Endothelial cell of umbilical vein (primary cell): Measurements from ENCODE around the gene CLIP2. TPM values are rescaled to one million over a fixed set of nuclear protein-coding genes. Genes with fewer than 3 reads are reported as not detected.
"Not testable (repeated sequence)": the region's sequence is repeated elsewhere in the genome, so short reads cannot be mapped to it uniquely, and the experiment has no call there.

Source experiments
- BruUV-seq: library from RNA; stranded (reverse); fragments of 400-500 nt; replicated peaks from 2 replicates; lab custom pipeline; 2021; lab: Mats Ljungman, UMichigan
- CTCF ChIA-PET: fragments of 300-600, 350-600 bp; sonication (Branson Sonifier 250); formaldehyde crosslinking; loops from one replicate; lab custom pipeline; 2021; ENCODE audit warnings: antibody characterized with exemption, inconsistent platforms; lab: Charles Lee
- POLR2A ChIA-PET: fragments of 300-600, 350-600 bp; sonication (Branson Sonifier 250); formaldehyde crosslinking; loops from one replicate; lab custom pipeline; 2021; ENCODE audit warnings: antibody characterized with exemption, inconsistent platforms; lab: Charles Lee
- DNase-seq: peaks from one replicate; pipeline ENCODE4 v3.0.0-alpha.2; 2011; ENCODE audit warnings: low read depth, low spot score
- FAIRE-seq: peaks from 2 replicates; lab custom pipeline; 2011; peaks lifted over from hg19 to GRCh38; lab: Jason Lieb, UNC
- H2AFZ ChIP-seq: 2 replicates; pipeline ENCODE4 v1.6.0; 2012; ENCODE audit warnings: low read depth, low read length, control low read depth, inconsistent platforms
- H3K27ac ChIP-seq: 2 replicates; pipeline ENCODE4 v1.5.1; 2011; ENCODE audit warnings: low read depth, mild to moderate bottlenecking, control low read depth, low read length, moderate library complexity; ENCODE audit not compliant: insufficient read depth
- H3K27me3 ChIP-seq, 2 experiments: 2 replicates each; pipeline versions ENCODE4 v1.6.0 to v1.6.1; 2011; ENCODE audit warnings: low read length in 2 of 2, mixed read lengths in 1 of 2; ENCODE audit not compliant: control insufficient read depth in 2 of 2, insufficient read depth in 2 of 2
- H3K36me3 ChIP-seq, 2 experiments: 2 replicates in 1 of 2; 3 replicates in 1 of 2; pipeline ENCODE4 v1.5.1; 2011; ENCODE audit warnings: low read length in 2 of 2, mild to moderate bottlenecking in 1 of 2, moderate library complexity in 1 of 2; ENCODE audit not compliant: control insufficient read depth in 2 of 2, insufficient read depth in 2 of 2; ENCODE audit errors: extremely low read depth in 1 of 2
- H3K4me1 ChIP-seq: 3 replicates; pipeline ENCODE4 v1.5.1; 2011; ENCODE audit warnings: mild to moderate bottlenecking, low read length; ENCODE audit not compliant: control insufficient read depth, insufficient read depth; ENCODE audit errors: extremely low read depth
- H3K4me2 ChIP-seq: 2 replicates; pipeline ENCODE4 v1.6.1; 2011; ENCODE audit warnings: low read length, control low read depth, mixed read lengths; ENCODE audit not compliant: insufficient read depth
- H3K4me3 ChIP-seq, 3 experiments: fragments of 200-600 bp in 1 of 3; sonication (generic), shearing (Covaris generic) in 1 of 3; replicated peaks in 1 of 3; 2 replicates each; pipeline ENCODE4 v1.5.1; 2011 to 2016; ENCODE audit warnings: control low read depth in 3 of 3, low read length in 3 of 3, mild to moderate bottlenecking in 2 of 3, inconsistent platforms in 1 of 3, low read depth in 1 of 3, moderate library complexity in 1 of 3; ENCODE audit not compliant: insufficient read depth in 1 of 3
- H3K79me2 ChIP-seq: 2 replicates; pipeline ENCODE4 v1.6.0; 2012; ENCODE audit warnings: low read length, inconsistent platforms; ENCODE audit not compliant: control insufficient read depth, insufficient read depth
- H3K9ac ChIP-seq: replicated peaks from 2 replicates; pipeline ENCODE3; 2011; ENCODE audit warnings: low read length, control low read depth; ENCODE audit not compliant: insufficient read depth; ENCODE audit errors: extremely low read depth
- H3K9me1 ChIP-seq: replicated peaks from 3 replicates; pipeline ENCODE4 v1.6.0; 2011; ENCODE audit warnings: mild to moderate bottlenecking, low read length; ENCODE audit not compliant: control insufficient read depth, insufficient read depth; ENCODE audit errors: extremely low read depth
- H3K9me3 ChIP-seq: replicated peaks from 2 replicates; pipeline ENCODE4 v1.5.1; 2012; ENCODE audit warnings: low read length, inconsistent platforms; ENCODE audit not compliant: control insufficient read depth, insufficient read depth
- H4K20me1 ChIP-seq: replicated peaks from 2 replicates; pipeline ENCODE3; 2011; ENCODE audit warnings: mild to moderate bottlenecking, low read length; ENCODE audit not compliant: control insufficient read depth, insufficient read depth; ENCODE audit errors: extremely low read depth
- EZH2 ChIP-seq: IDR thresholded peaks from 2 replicates; pipeline ENCODE4 v1.6.1; 2012; ENCODE audit warnings: borderline replicate concordance, low read depth, mild to moderate bottlenecking, moderate library complexity, low read length, inconsistent platforms; ENCODE audit not compliant: severe bottlenecking
- FOS ChIP-seq: IDR thresholded peaks from 2 replicates; pipeline ENCODE4 v1.6.1; 2011; ENCODE audit warnings: mild to moderate bottlenecking, low read length, moderate library complexity, borderline replicate concordance; ENCODE audit not compliant: insufficient read depth
- GATA2 ChIP-seq: IDR thresholded peaks from 2 replicates; pipeline ENCODE4 v1.7.0; 2011; ENCODE audit warnings: low read depth, mild to moderate bottlenecking, moderate library complexity, mixed read lengths, low read length; ENCODE audit not compliant: insufficient read length, insufficient read depth
- JUN ChIP-seq: IDR thresholded peaks from 2 replicates; pipeline ENCODE4 v1.6.1; 2011; ENCODE audit warnings: borderline replicate concordance, low read depth; ENCODE audit not compliant: insufficient read length, insufficient read depth
- MYC ChIP-seq: IDR thresholded peaks from one replicate; pipeline ENCODE4 v1.6.1; 2011; ENCODE audit warnings: mild to moderate bottlenecking, low read depth, low read length
- POLR2A ChIP-seq: IDR thresholded peaks from 2 replicates; pipeline ENCODE4 v1.6.1; 2012; ENCODE audit warnings: low read depth, mild to moderate bottlenecking, control low read depth, low read length
- POLR2AphosphoS5 ChIP-seq: IDR thresholded peaks from 2 replicates; pipeline ENCODE4 v1.6.1; 2012; ENCODE audit warnings: low read depth, mild to moderate bottlenecking, control low read depth, low read length, moderate library complexity; ENCODE audit not compliant: insufficient read depth
- dilution Hi-C: fragments of 300-500 bp; cut with MboI; formaldehyde crosslinking; loops from one replicate; pipeline ENCODE4 v1.15.0; 2019; ENCODE audit warnings: low sequenced_read_pairs; ENCODE audit not compliant: extremely low pct_ligation_motif_present
- intact Hi-C: fragments of 100-400 bp; cut with micrococcal nuclease; formaldehyde crosslinking; loops from one replicate; pipeline ENCODE4 v1.10.0; 2022
- polyA plus RNA-seq, 4 experiments: library from polyadenylated mRNA; depleted of rRNA in 3 of 4; stranded (reverse) in 3 of 4; unstranded in 1 of 4; fragments of >200 nt; gene quantifications; 2 replicates each; pipeline versions ENCODE4 v1.2.1 to v1.2.3, GENCODE V29; 2011 to 2012; ENCODE audit warnings: missing spikeins in 1 of 4
- total RNA-seq: library from RNA; stranded (reverse); gene quantifications from 2 replicates; pipeline ENCODE4 v1.2.3, GENCODE V29; 2021
- TF ChIP-seq, protein P1 (sequence below): IDR thresholded peaks from 2 replicates; pipeline ENCODE4 v1.6.1; 2011; ENCODE audit not compliant: insufficient read depth, insufficient read length
- TF ChIP-seq, protein P2 (sequence below), 2 donors: IDR thresholded peaks; 1 replicate in 1 of 2; 2 replicates in 1 of 2; pipeline ENCODE4 v1.5.1; 2011; ENCODE audit warnings: low read length in 2 of 2, mild to moderate bottlenecking in 2 of 2, moderate library complexity in 2 of 2, control low read depth in 1 of 2, inconsistent platforms in 1 of 2, low read depth in 1 of 2; ENCODE audit not compliant: insufficient read depth in 1 of 2; ENCODE audit errors: extremely low read depth in 1 of 2

The CLIP2 gene
- total and polyA plus RNA-seq, 2 donors (not counting 3 experiments of a cell fraction or from before 2014, with no cell fraction given) = 8.3 to 37.1 TPM

DNA sequence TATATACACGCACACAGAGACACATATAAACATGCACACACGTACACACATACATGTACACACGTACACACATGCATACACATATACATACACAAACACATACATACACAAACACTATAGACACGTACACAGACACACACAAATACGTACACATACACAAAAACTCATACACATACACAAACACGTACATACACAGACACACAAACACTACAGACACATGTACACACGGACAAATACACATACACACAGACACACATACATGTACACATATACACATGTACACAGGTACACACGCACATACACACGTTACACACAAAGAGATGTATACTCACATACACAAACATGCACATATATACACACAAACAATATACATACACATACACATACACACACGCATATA, 129.3 kb downstream of the CLIP2 start:
- intact Hi-C loops = loop anchor here (5.0 kb wide), 1 partner anchor 239 kb away; the partner anchor contains the start of gene GTF2I
- Histone ChIP-seq H3K9me3 (no peaks in the 10 kb centered on the region), H3K4me3 (no peak overlapping the region), H3K27ac (no peak overlapping the region), H3K4me1 (no peaks in the 10 kb centered on the region), H3K9me1 (no peaks in the 10 kb centered on the region), H3K27me3 (no peaks in the 10 kb centered on the region), H3K79me2 (no peaks in the 10 kb centered on the region), H3K36me3 (no peaks in the 10 kb centered on the region), H3K4me2 (no peak overlapping the region), H4K20me1 (no peaks in the 10 kb centered on the region), H3K9ac (no peak overlapping the region), H2AFZ (no peak overlapping the region)
- BruUV-seq = no TSS peak
- ChIA-PET POLR2A (no interaction called here), CTCF (interaction anchor here (0.6 to 6.6 kb wide), 8 partner anchors 11 to 627 kb away, joined by 3 to 64 read pairs (median 5); no protein-coding TSS in a partner anchor)
- dilution Hi-C loops = no loop called here
- no peak for DNase-seq
- TF ChIP-seq, protein P1, sequence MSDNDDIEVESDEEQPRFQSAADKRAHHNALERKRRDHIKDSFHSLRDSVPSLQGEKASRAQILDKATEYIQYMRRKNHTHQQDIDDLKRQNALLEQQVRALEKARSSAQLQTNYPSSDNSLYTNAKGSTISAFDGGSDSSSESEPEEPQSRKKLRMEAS = no peak
- TF ChIP-seq JUN (no peak), MYC (no peak), EZH2 (no peak), POLR2AphosphoS5 (no peak), FOS (no peak), GATA2 (no peak), POLR2A (no peak)
- TF ChIP-seq, protein P2, sequence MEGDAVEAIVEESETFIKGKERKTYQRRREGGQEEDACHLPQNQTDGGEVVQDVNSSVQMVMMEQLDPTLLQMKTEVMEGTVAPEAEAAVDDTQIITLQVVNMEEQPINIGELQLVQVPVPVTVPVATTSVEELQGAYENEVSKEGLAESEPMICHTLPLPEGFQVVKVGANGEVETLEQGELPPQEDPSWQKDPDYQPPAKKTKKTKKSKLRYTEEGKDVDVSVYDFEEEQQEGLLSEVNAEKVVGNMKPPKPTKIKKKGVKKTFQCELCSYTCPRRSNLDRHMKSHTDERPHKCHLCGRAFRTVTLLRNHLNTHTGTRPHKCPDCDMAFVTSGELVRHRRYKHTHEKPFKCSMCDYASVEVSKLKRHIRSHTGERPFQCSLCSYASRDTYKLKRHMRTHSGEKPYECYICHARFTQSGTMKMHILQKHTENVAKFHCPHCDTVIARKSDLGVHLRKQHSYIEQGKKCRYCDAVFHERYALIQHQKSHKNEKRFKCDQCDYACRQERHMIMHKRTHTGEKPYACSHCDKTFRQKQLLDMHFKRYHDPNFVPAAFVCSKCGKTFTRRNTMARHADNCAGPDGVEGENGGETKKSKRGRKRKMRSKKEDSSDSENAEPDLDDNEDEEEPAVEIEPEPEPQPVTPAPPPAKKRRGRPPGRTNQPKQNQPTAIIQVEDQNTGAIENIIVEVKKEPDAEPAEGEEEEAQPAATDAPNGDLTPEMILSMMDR (IDR thresholded peaks at IDR 0.05; ENCODE audit: extremely low read depth in 1 of 2, insufficient read depth in 1 of 2, low read depth in 1 of 2, low read length in 2 of 2) = no peak
- FAIRE-seq = no peak

GRCh38 chr7:74419232-74419631, 130.0 kb downstream of the CLIP2 start:
- H2AFZ ChIP-seq, H3K9ac ChIP-seq, H3K27ac ChIP-seq, FAIRE-seq, DNase-seq, H3K4me3 ChIP-seq, H3K9me3 ChIP-seq, H3K27me3 ChIP-seq, POLR2A ChIA-PET, H3K4me1 ChIP-seq, H3K36me3 ChIP-seq, H3K79me2 ChIP-seq, dilution Hi-C loops, H3K4me2 ChIP-seq, BruUV-seq, H4K20me1 ChIP-seq, H3K9me1 ChIP-seq: not testable (repeated sequence)
- CTCF ChIA-PET = interaction anchor here (0.6 to 6.6 kb wide), 3 partner anchors 31 to 147 kb away, joined by 3 to 64 read pairs (median 4); no protein-coding TSS in a partner anchor
- intact Hi-C loops = loop anchor here (5.0 kb wide), 1 partner anchor 238 kb away; the partner anchor contains the start of gene GTF2I
